GM12878 (cell line): Measurements from ENCODE around the gene MTHFD2. TPM values are rescaled to one million over a fixed set of nuclear protein-coding genes. Genes with fewer than 3 reads are reported as not detected.

ENCODE experiments used
- ATF7 ChIP-seq: fragments of 450-650 bp; IDR thresholded peaks from 2 replicates; pipeline ENCODE4 v1.6.1; 2016; ENCODE audit warnings: low read depth, mild to moderate bottlenecking
- CBFB ChIP-seq: IDR thresholded peaks from 2 replicates; pipeline ENCODE4 v1.6.1; 2016; ENCODE audit warnings: antibody characterized with exemption, low read depth
- CBX5 ChIP-seq: sonication (generic); IDR thresholded peaks from 2 replicates; pipeline ENCODE4 v1.6.1; 2016; ENCODE audit warnings: low read depth, moderate library complexity, mild to moderate bottlenecking, inconsistent platforms
- MEF2A ChIP-seq: IDR thresholded peaks from 2 replicates; pipeline ENCODE4 v1.6.1; 2011; ENCODE audit warnings: low read depth, mild to moderate bottlenecking, low read length, moderate library complexity; ENCODE audit not compliant: insufficient read depth
- MTA2 ChIP-seq: fragments of 450-650 bp; IDR thresholded peaks from 2 replicates; pipeline ENCODE4 v1.6.1; 2016; ENCODE audit warnings: low read depth, mild to moderate bottlenecking, moderate library complexity
- NFXL1 ChIP-seq: fragments of 450-650 bp; IDR thresholded peaks from 2 replicates; pipeline ENCODE4 v1.6.1; 2017; ENCODE audit warnings: antibody characterized with exemption, mild to moderate bottlenecking, borderline replicate concordance
- PAX5 ChIP-seq: IDR thresholded peaks from 2 replicates; pipeline ENCODE4 v1.6.1; 2011; ENCODE audit warnings: low read depth, low read length, borderline replicate concordance
- PAX8 ChIP-seq: fragments of 450-650 bp; IDR thresholded peaks from 2 replicates; pipeline ENCODE4 v1.6.1; 2017; ENCODE audit warnings: mild to moderate bottlenecking, moderate library complexity
- POLR2AphosphoS2 ChIP-seq: IDR thresholded peaks from 2 replicates; pipeline ENCODE4 v1.6.1; 2011; ENCODE audit warnings: low read depth, mild to moderate bottlenecking, low read length, improper control_type of control experiment, moderate library complexity
- RELA ChIP-seq: fragments of 450-650 bp; IDR thresholded peaks from 2 replicates; pipeline ENCODE4 v1.8.0; 2014; ENCODE audit warnings: borderline replicate concordance; ENCODE audit not compliant: partially characterized antibody
- SUPT20H ChIP-seq: IDR thresholded peaks from 2 replicates; pipeline ENCODE4 v1.6.1; 2011; ENCODE audit warnings: low read depth, mild to moderate bottlenecking, low read length, moderate library complexity, borderline replicate concordance; ENCODE audit not compliant: control insufficient read depth
- TCF3 ChIP-seq: IDR thresholded peaks from 2 replicates; pipeline ENCODE4 v1.6.1; 2012; ENCODE audit warnings: low read depth, mild to moderate bottlenecking, low read length, borderline replicate concordance; ENCODE audit not compliant: insufficient read depth
- WRNIP1 ChIP-seq: IDR thresholded peaks from 2 replicates; pipeline ENCODE4 v1.6.1; 2011; ENCODE audit warnings: low read depth, low read length, improper control_type of control experiment, borderline replicate concordance
- YBX1 ChIP-seq: fragments of 450-650 bp; IDR thresholded peaks from 2 replicates; pipeline ENCODE4 v1.6.1; 2016; ENCODE audit warnings: antibody characterized with exemption
- ZBED1 ChIP-seq: IDR thresholded peaks from 2 replicates; pipeline ENCODE4 v1.6.1; 2016; ENCODE audit warnings: borderline replicate concordance
- ZNF207 ChIP-seq: fragments of 450-650 bp; IDR thresholded peaks from 2 replicates; pipeline ENCODE4 v1.6.1; 2014; ENCODE audit warnings: antibody characterized with exemption, mild to moderate bottlenecking, borderline replicate concordance
- ZNF384 ChIP-seq: IDR thresholded peaks from 2 replicates; pipeline ENCODE4 v1.6.1; 2012; ENCODE audit warnings: low read depth, mild to moderate bottlenecking, low read length, improper control_type of control experiment, borderline replicate concordance
- polyA plus RNA-seq, 11 experiments: library from polyadenylated mRNA; depleted of rRNA in 4 of 11; unstranded in 6 of 11; stranded (reverse) in 5 of 11; fragments of >200 nt; fragmentation: Nextera tagmentation in 4 of 11; fragmentation: Illumina TruSeq in 1 of 11; extraction: Ambion mirVana in 4 of 11; extraction: Trizol in 1 of 11; gene quantifications; 1 replicate in 1 of 11; 2 replicates in 10 of 11; pipeline versions ENCODE4 v1.2.1 to v1.2.3, GENCODE V29; 2011 to 2016; ENCODE audit warnings: inconsistent platforms in 2 of 11, missing spikeins in 2 of 11, low read depth in 1 of 11
- total RNA-seq, 4 experiments: library from RNA; depleted of rRNA in 3 of 4; stranded (reverse); fragments of >200 nt in 3 of 4; fragmentation: Illumina TruSeq in 1 of 4; extraction: Trizol in 1 of 4; gene quantifications; 2 replicates each; pipeline versions ENCODE4 v1.2.1 to v1.2.3, GENCODE V29; 2013 to 2021
- TF ChIP-seq, protein P1 (sequence below), 3 experiments: IDR thresholded peaks in 2 of 3; conservative IDR thresholded peaks in 1 of 3; 2 replicates each; pipeline ENCODE4 v1.5.1; 2011; ENCODE audit warnings: low read depth in 3 of 3, low read length in 3 of 3, mild to moderate bottlenecking in 3 of 3, control low read depth in 2 of 3, moderate library complexity in 2 of 3, inconsistent platforms in 1 of 3, mixed read lengths in 1 of 3; ENCODE audit not compliant: control insufficient read depth in 2 of 3, insufficient read depth in 1 of 3; ENCODE audit errors: extremely low read depth in 1 of 3
- TF ChIP-seq, protein P2 (sequence below): fragments of 450-650 bp; IDR thresholded peaks from 2 replicates; pipeline ENCODE4 v1.6.1; 2016; ENCODE audit warnings: mild to moderate bottlenecking
- TF ChIP-seq, protein P3 (sequence below): IDR thresholded peaks from 2 replicates; pipeline ENCODE4 v1.6.1; 2012; ENCODE audit warnings: low read depth, low read length, improper control_type of control experiment
- TF ChIP-seq, protein P4 (sequence below): IDR thresholded peaks from 2 replicates; pipeline ENCODE4 v1.6.1; 2012; ENCODE audit warnings: low read length, inconsistent platforms
- TF ChIP-seq, protein P5 (sequence below): fragments of 450-650 bp; IDR thresholded peaks from 2 replicates; pipeline ENCODE4 v1.6.1; 2016; ENCODE audit warnings: mild to moderate bottlenecking
- TF ChIP-seq, protein P6 (sequence below): fragments of 450-650 bp; IDR thresholded peaks from 2 replicates; pipeline ENCODE4 v1.6.1; 2014; ENCODE audit warnings: mild to moderate bottlenecking

MTHFD2 gene
- total and polyA plus RNA-seq, 10 of the 15 experiments (the other 5 are each of a cell fraction or from before 2014, with no cell fraction given), result 128 to 292 (median 150) TPM

DNA sequence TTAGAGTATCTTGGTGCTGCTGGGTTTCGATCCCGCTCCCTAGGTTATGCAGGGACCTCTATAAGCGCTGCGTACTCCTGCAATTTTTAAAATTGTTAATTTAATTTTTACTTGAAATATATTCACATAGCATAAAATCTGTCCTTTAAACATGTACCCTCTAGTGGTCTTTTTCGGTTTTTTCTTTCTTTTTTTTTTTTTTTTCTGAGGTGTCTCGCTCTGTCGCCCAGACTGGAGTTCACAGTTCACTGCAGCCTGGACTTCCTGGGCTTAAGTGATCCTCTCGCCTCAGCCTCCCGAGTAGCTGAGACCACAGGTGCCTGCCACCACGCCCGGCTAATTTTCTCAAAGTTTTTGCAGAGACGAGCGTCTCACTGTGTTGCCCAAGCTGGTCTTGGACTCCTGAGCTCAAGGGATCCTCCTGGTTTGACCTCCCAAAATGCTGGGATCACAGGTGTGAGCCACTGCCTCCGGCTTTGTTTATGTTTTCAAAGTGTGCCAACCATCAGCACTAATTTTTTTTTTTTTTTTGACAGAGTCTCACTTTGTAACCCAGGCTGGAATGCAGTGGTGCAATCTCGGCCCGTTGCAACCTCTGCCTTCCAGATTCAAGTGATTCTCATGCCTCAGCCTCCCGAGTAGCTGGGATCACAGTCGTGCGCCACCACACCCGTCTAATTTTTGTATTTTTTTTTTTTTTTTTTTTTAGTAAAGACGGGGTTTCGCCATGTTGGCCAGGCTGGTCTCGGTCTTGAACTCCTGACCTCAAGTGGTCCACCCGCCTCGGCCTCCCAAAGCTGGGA, 19.2 kb upstream of the MTHFD2 start (continued):
- TF ChIP-seq, protein P1, sequence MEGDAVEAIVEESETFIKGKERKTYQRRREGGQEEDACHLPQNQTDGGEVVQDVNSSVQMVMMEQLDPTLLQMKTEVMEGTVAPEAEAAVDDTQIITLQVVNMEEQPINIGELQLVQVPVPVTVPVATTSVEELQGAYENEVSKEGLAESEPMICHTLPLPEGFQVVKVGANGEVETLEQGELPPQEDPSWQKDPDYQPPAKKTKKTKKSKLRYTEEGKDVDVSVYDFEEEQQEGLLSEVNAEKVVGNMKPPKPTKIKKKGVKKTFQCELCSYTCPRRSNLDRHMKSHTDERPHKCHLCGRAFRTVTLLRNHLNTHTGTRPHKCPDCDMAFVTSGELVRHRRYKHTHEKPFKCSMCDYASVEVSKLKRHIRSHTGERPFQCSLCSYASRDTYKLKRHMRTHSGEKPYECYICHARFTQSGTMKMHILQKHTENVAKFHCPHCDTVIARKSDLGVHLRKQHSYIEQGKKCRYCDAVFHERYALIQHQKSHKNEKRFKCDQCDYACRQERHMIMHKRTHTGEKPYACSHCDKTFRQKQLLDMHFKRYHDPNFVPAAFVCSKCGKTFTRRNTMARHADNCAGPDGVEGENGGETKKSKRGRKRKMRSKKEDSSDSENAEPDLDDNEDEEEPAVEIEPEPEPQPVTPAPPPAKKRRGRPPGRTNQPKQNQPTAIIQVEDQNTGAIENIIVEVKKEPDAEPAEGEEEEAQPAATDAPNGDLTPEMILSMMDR (IDR thresholded peaks at IDR 0.05 in 2 of 3, conservative IDR thresholded peaks at IDR 0.05 in 1 of 3; ENCODE audit: control insufficient read depth in 2 of 3, extremely low read depth in 1 of 3, insufficient read depth in 1 of 3, low read depth in 3 of 3, low read length in 3 of 3), result peak in 2 of 3 experiments; percentile 13 to 41; a peak in 2 of 6 replicates
- no peak for TF ChIP-seq MEF2A
- TF ChIP-seq, protein P2, sequence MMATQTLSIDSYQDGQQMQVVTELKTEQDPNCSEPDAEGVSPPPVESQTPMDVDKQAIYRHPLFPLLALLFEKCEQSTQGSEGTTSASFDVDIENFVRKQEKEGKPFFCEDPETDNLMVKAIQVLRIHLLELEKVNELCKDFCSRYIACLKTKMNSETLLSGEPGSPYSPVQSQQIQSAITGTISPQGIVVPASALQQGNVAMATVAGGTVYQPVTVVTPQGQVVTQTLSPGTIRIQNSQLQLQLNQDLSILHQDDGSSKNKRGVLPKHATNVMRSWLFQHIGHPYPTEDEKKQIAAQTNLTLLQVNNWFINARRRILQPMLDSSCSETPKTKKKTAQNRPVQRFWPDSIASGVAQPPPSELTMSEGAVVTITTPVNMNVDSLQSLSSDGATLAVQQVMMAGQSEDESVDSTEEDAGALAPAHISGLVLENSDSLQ, result peak; percentile 20; the same call in 1 of the 2 replicates
- TF ChIP-seq YBX1, result no peak
- TF ChIP-seq PAX8, result 0 out of 2 replicates have a peak, but pooled peaks have one; percentile 60
- no peak for TF ChIP-seq SUPT20H
- TF ChIP-seq ZNF384, result peak; percentile 91
- no peak for TF ChIP-seq NFXL1
- TF ChIP-seq POLR2AphosphoS2, result 0 out of 2 replicates have a peak, but pooled peaks have one; percentile 14
- TF ChIP-seq, protein P3, sequence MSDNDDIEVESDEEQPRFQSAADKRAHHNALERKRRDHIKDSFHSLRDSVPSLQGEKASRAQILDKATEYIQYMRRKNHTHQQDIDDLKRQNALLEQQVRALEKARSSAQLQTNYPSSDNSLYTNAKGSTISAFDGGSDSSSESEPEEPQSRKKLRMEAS, result no peak
- TF ChIP-seq MTA2, result no peak
- peak; percentile 10; the same call in 1 of the 2 replicates for TF ChIP-seq CBFB
- TF ChIP-seq ZNF207, result no peak
- no peak for TF ChIP-seq WRNIP1
- TF ChIP-seq, protein P4, sequence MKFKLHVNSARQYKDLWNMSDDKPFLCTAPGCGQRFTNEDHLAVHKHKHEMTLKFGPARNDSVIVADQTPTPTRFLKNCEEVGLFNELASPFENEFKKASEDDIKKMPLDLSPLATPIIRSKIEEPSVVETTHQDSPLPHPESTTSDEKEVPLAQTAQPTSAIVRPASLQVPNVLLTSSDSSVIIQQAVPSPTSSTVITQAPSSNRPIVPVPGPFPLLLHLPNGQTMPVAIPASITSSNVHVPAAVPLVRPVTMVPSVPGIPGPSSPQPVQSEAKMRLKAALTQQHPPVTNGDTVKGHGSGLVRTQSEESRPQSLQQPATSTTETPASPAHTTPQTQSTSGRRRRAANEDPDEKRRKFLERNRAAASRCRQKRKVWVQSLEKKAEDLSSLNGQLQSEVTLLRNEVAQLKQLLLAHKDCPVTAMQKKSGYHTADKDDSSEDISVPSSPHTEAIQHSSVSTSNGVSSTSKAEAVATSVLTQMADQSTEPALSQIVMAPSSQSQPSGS, result 0 out of 2 replicates have a peak, but pooled peaks have one; percentile 46
- no peak for TF ChIP-seq ZBED1
- no peak for TF ChIP-seq TCF3
- TF ChIP-seq, protein P5, sequence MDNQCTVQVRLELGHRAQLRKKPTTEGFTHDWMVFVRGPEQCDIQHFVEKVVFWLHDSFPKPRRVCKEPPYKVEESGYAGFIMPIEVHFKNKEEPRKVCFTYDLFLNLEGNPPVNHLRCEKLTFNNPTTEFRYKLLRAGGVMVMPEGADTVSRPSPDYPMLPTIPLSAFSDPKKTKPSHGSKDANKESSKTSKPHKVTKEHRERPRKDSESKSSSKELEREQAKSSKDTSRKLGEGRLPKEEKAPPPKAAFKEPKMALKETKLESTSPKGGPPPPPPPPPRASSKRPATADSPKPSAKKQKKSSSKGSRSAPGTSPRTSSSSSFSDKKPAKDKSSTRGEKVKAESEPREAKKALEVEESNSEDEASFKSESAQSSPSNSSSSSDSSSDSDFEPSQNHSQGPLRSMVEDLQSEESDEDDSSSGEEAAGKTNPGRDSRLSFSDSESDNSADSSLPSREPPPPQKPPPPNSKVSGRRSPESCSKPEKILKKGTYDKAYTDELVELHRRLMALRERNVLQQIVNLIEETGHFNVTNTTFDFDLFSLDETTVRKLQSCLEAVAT, result peak; percentile 76
- TF ChIP-seq RELA, result no peak
- peak; percentile 50 for TF ChIP-seq ATF7
- TF ChIP-seq CBX5, result no peak
- no peak for TF ChIP-seq PAX5
- TF ChIP-seq, protein P6, sequence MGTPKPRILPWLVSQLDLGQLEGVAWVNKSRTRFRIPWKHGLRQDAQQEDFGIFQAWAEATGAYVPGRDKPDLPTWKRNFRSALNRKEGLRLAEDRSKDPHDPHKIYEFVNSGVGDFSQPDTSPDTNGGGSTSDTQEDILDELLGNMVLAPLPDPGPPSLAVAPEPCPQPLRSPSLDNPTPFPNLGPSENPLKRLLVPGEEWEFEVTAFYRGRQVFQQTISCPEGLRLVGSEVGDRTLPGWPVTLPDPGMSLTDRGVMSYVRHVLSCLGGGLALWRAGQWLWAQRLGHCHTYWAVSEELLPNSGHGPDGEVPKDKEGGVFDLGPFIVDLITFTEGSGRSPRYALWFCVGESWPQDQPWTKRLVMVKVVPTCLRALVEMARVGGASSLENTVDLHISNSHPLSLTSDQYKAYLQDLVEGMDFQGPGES, result no peak
